ENCODE measurements around the gene SLC46A1. TPM values are rescaled to one million over a fixed set of nuclear protein-coding genes. Genes with fewer than 3 reads are reported as not detected.
"Not testable (repeated sequence)": the region's sequence is repeated elsewhere in the genome, so short reads cannot be mapped to it uniquely, and the experiment has no call there.

The SLC46A1 gene
- total and polyA plus RNA-seq, 2 of the 8 experiments (the other 6 are each of a cell fraction or from before 2014, with no cell fraction given), result 5.3 to 8.7 TPM

- TF ChIP-seq ASH2L (IDR thresholded peaks at IDR 0.05; ENCODE audit: low read length), result no peak
Measured at GRCh38 chr17:28443901-28444638, 38.1 kb upstream of the SLC46A1 start (continued).

- H3K79me1 ChIP-seq (ENCODE audit: low read depth, low read length); H2BK5ac ChIP-seq (ENCODE audit: low read depth, low read length); POLR2A ChIA-PET (ENCODE audit: partially characterized antibody); DNase-seq (ENCODE audit: low read depth in 1 of 2, low spot score in 2 of 2); H3K9me3 ChIP-seq (ENCODE audit: insufficient read depth in 2 of 2, low read depth in 1 of 2, low read length in 1 of 2); H3K4me3 ChIP-seq (ENCODE audit: extremely low read depth in 1 of 4, insufficient read depth in 2 of 4, low read depth in 3 of 4, low read length in 4 of 4); H3K18ac ChIP-seq (ENCODE audit: extremely low read depth, low read length); H2AFZ ChIP-seq (ENCODE audit: low read length); H3K27me3 ChIP-seq (replicated peaks in 1 of 4; ENCODE audit: control insufficient read depth in 3 of 4, extremely low read depth in 1 of 4, insufficient read depth in 3 of 4, low read length in 3 of 4); H4K5ac ChIP-seq (ENCODE audit: insufficient read length, low read depth, low read length); H3K56ac ChIP-seq (replicated peaks; ENCODE audit: insufficient read length, low read depth, low read length); H2BK120ac ChIP-seq (replicated peaks; ENCODE audit: low read depth, low read length); H4K20me1 ChIP-seq (replicated peaks in 1 of 2; ENCODE audit: control insufficient read depth in 1 of 2, insufficient read depth in 2 of 2, low read length in 2 of 2); H3K79me2 ChIP-seq (ENCODE audit: control insufficient read depth in 1 of 2, insufficient read depth in 2 of 2, low read length in 2 of 2); H3K36me3 ChIP-seq (ENCODE audit: control insufficient read depth in 2 of 4, insufficient read depth in 4 of 4, low read length in 3 of 4); H3K4ac ChIP-seq (replicated peaks; ENCODE audit: insufficient read length, low read depth, low read length); H3K23ac ChIP-seq (ENCODE audit: insufficient read length); H2AK5ac ChIP-seq (ENCODE audit: low read depth, low read length); H3K23me2 ChIP-seq (ENCODE audit: low read depth, low read length); H2BK15ac ChIP-seq (ENCODE audit: low read length); H2BK20ac ChIP-seq (ENCODE audit: low read length); H4K8ac ChIP-seq (ENCODE audit: extremely low read depth, insufficient read depth, low read length); H3K14ac ChIP-seq (ENCODE audit: insufficient read length); H3K9ac ChIP-seq (replicated peaks in 1 of 4; ENCODE audit: extremely low read depth in 1 of 4, low read depth in 3 of 4, low read length in 3 of 4); H4K91ac ChIP-seq (replicated peaks; ENCODE audit: insufficient read length, low read length); FAIRE-seq; H3K4me2 ChIP-seq (ENCODE audit: insufficient read depth in 1 of 2, low read depth in 2 of 2, low read length in 2 of 2); H3K4me1 ChIP-seq (replicated peaks in 1 of 4; ENCODE audit: control insufficient read depth in 3 of 4, insufficient read depth in 4 of 4, low read length in 3 of 4); H2BK12ac ChIP-seq (ENCODE audit: low read depth, low read length); H3K27ac ChIP-seq (ENCODE audit: low read depth, low read length): not testable (repeated sequence)
- CTCF ChIA-PET (ENCODE audit: partially characterized antibody), result interaction anchor here (0.8 to 1.8 kb wide), 2 partner anchors 8 to 11 kb away, joined by 3 to 4 read pairs; no protein-coding TSS in a partner anchor
- 92% methylated on average over 8 of the region's 8 CpGs; no CpG with 5 or more reads in 1 of the 2 experiments for WGBS, 2 experiments (ENCODE audit: extremely low coverage in 1 of 2, insufficient coverage in 1 of 2, insufficient read length in 1 of 2, insufficient replicate concordance in 2 of 2, low coverage in 1 of 2, low lambda C conversion rate in 2 of 2, missing lambda C conversion rate in 1 of 2)
Measured at GRCh38 chr17:28434326-28434725, 28.3 kb upstream of the SLC46A1 start.
